RPMI8226 (cell line): ENCODE data around the gene RHOT2.

ENCODE experiments used
- DNase-seq: peaks from one replicate; pipeline ENCODE4 v3.0.0-alpha.2; 2015

The RHOT2 gene

GRCh38 chr16:716768-717325 lies 48.9 kb downstream of the RHOT2 start:
- no peak for DNase-seq

GRCh38 chr16:717450-718245 lies 49.7 kb downstream of the RHOT2 start:
- no peak for DNase-seq

GRCh38 chr16:718389-718788 lies 50.5 kb downstream of the RHOT2 start:
- no peak for DNase-seq

- DNase-seq: no peak
Measured at GRCh38 chr16:718922-719321, 51.0 kb downstream of the RHOT2 start.

GRCh38 chr16:719815-720446 lies 52.0 kb downstream of the RHOT2 start:
- DNase-seq: peak; percentile 60

GRCh38 chr16:720447-720989 lies 52.6 kb downstream of the RHOT2 start:
- peak; percentile 89 for DNase-seq

GRCh38 chr16:720990-721764 lies 53.2 kb downstream of the RHOT2 start, which contains the start of gene ANTKMT:
Gene ANTKMT (plus strand): TSS chr16:721146. CDS start chr16:721275, 129 bp downstream.
- peak; percentile 99 for DNase-seq

- no peak for DNase-seq
Measured at GRCh38 chr16:721765-722540, 54.0 kb downstream of the RHOT2 start.

GRCh38 chr16:722835-723633 lies 55.1 kb downstream of the RHOT2 start:
- no peak for DNase-seq

GRCh38 chr16:723695-724094 lies 55.8 kb downstream of the RHOT2 start:
- no peak for DNase-seq
